GM12892 (cell line): ENCODE results near the gene COL23A1.

Experiments
- POLR2A ChIP-seq: IDR thresholded peaks from 2 replicates; pipeline ENCODE4 v1.6.1; 2011; ENCODE audit warnings: low read depth, low read length, control low read depth
- POLR2AphosphoS5 ChIP-seq: IDR thresholded peaks from 2 replicates; pipeline ENCODE4 v1.6.1; 2011; ENCODE audit warnings: low read depth, low read length, control low read depth
- TAF1 ChIP-seq: IDR thresholded peaks from 2 replicates; pipeline ENCODE4 v1.6.1; 2011; ENCODE audit warnings: low read depth, mild to moderate bottlenecking, control low read depth, low read length, borderline replicate concordance

GRCh38 chr5:178297751-178298150, 292.4 kb downstream of the COL23A1 start:
- TF ChIP-seq POLR2A (no peak), POLR2AphosphoS5 (no peak), TAF1 (no peak)
